CD4-positive, alpha-beta T cell (primary cell): ENCODE results near the gene GHR. TPM values are rescaled to one million over a fixed set of nuclear protein-coding genes. Genes with fewer than 3 reads are reported as not detected.

Experiments
- ATAC-seq: fragments of 200-7000 bp; cut with Tn5 transposase; one replicate; pipeline ENCODE4 v1.10.0; 2022; ENCODE audit warnings: mild to moderate bottlenecking; ENCODE audit not compliant: poor library complexity
- CTCF ChIA-PET: fragments of 350-600 bp; sonication (Branson Sonifier 250); formaldehyde crosslinking; loops from one replicate; lab custom pipeline; 2021; ENCODE audit warnings: antibody characterized with exemption, inconsistent platforms; lab: Charles Lee
- POLR2A ChIA-PET: fragments of 350-600 bp; sonication (Branson Sonifier 250); formaldehyde crosslinking; loops from one replicate; lab custom pipeline; 2021; ENCODE audit warnings: antibody characterized with exemption, inconsistent platforms; lab: Charles Lee
- DNase-seq, 14 experiments: peaks; one replicate each; pipeline ENCODE4 v3.0.0-alpha.2; 2013 to 2020; ENCODE audit warnings: mixed read lengths in 2 of 14
- H3K27ac ChIP-seq, 2 donors: one replicate each; pipeline versions ENCODE4 v1.5.1 to v1.7.0; 2013; ENCODE audit warnings: low read length in 2 of 2, low read depth in 1 of 2, mild to moderate bottlenecking in 1 of 2
- H3K27me3 ChIP-seq, 2 experiments: 1 replicate in 1 of 2; 2 replicates in 1 of 2; pipeline versions ENCODE4 v1.6.1 to v1.7.0; 2013; ENCODE audit warnings: low read length in 2 of 2, control low read depth in 1 of 2, mild to moderate bottlenecking in 1 of 2, moderate library complexity in 1 of 2; ENCODE audit not compliant: insufficient read depth in 2 of 2, control insufficient read depth in 1 of 2
- H3K36me3 ChIP-seq: one replicate; pipeline ENCODE4 v1.6.1; 2013; ENCODE audit warnings: low read length, control low read depth; ENCODE audit not compliant: insufficient read depth
- H3K4me1 ChIP-seq: one replicate; pipeline ENCODE4 v1.6.1; 2013; ENCODE audit warnings: low read length, control low read depth; ENCODE audit not compliant: insufficient read depth
- H3K4me3 ChIP-seq: one replicate; pipeline ENCODE4 v1.5.1; 2013; ENCODE audit warnings: mild to moderate bottlenecking, low read length, moderate library complexity
- H3K9me3 ChIP-seq, 2 experiments: 1 replicate in 1 of 2; 2 replicates in 1 of 2; pipeline versions ENCODE4 v1.6.1 to v1.7.0; 2013; ENCODE audit warnings: low read length in 2 of 2, mild to moderate bottlenecking in 2 of 2, control low read depth in 1 of 2, moderate library complexity in 1 of 2; ENCODE audit not compliant: control insufficient read depth in 1 of 2, insufficient read depth in 1 of 2
- H3K27ac Mint-ChIP-seq: one replicate; pipeline ENCODE4 v1.8.0; 2020; ENCODE audit warnings: mixed read lengths
- H3K27me3 Mint-ChIP-seq: one replicate; pipeline ENCODE4 v1.8.0; 2021; ENCODE audit warnings: mixed read lengths
- H3K36me3 Mint-ChIP-seq: one replicate; pipeline ENCODE4 v1.8.0; 2021; ENCODE audit warnings: low read depth, mixed read lengths
- H3K4me1 Mint-ChIP-seq: one replicate; pipeline ENCODE4 v1.8.0; 2021; ENCODE audit warnings: low read depth, mixed read lengths
- H3K4me3 Mint-ChIP-seq: one replicate; pipeline ENCODE4 v1.8.0; 2020; ENCODE audit warnings: mild to moderate bottlenecking, mixed read lengths
- H3K9me3 Mint-ChIP-seq: one replicate; pipeline ENCODE4 v1.8.0; 2020; ENCODE audit warnings: mixed read lengths
- CTCF ChIP-seq: fragments of 200-600 bp; IDR thresholded peaks from one replicate; pipeline ENCODE4 v1.8.0; 2022; ENCODE audit warnings: antibody characterized with exemption, mild to moderate bottlenecking
- intact Hi-C, 2 experiments: fragments of 100-400 bp; cut with DNase I in 1 of 2; cut with micrococcal nuclease in 1 of 2; formaldehyde crosslinking; loops; one replicate each; pipeline versions ENCODE4 v1.15.1 to v1.9.0; 2023 to 2025; cut with DNase I, micrococcal nuclease
- total RNA-seq, 174 experiments: library from RNA in 2 of 174; stranded (reverse) in 2 of 174; gene quantifications; one replicate each; pipeline ENCODE4 v1.2.3 and lab custom pipeline; 2021 to 2026

GHR gene
- total RNA-seq, 2 experiments from 2014 or later: not detected

GRCh38 chr5:42634575-42634974 lies 211.3 kb downstream of the GHR start:
- Histone ChIP-seq H3K27ac (no peak overlapping the region), H3K4me1 (no peaks in the 10 kb centered on the region), H3K36me3 (no peaks in the 10 kb centered on the region), H3K27me3 (no peaks in the 10 kb centered on the region), H3K4me3 (no peak overlapping the region), H3K9me3 (no peaks in the 10 kb centered on the region)
- no peaks in the 10 kb centered on the region for H3K9me3 Mint-ChIP-seq
- no peak overlapping the region for H3K4me3 Mint-ChIP-seq
- H3K36me3 Mint-ChIP-seq: no peaks in the 10 kb centered on the region
- DNase-seq (no peak), ATAC-seq (no peak)
- intact Hi-C loops: no loop called here
- ChIA-PET CTCF (no interaction called here), POLR2A (no interaction called here)
- no peaks in the 10 kb centered on the region for H3K4me1 Mint-ChIP-seq
- peaks cover 5% of the 10 kb centered on the region for H3K27me3 Mint-ChIP-seq
- no peak for TF ChIP-seq CTCF
- H3K27ac Mint-ChIP-seq: no peak overlapping the region

GRCh38 chr5:42636425-42636824 lies 213.2 kb downstream of the GHR start:
- DNase-seq (no peak), ATAC-seq (no peak)
- H3K4me3 ChIP-seq: no peak overlapping the region
- H3K36me3 ChIP-seq: no peaks in the 10 kb centered on the region
- H3K27ac ChIP-seq: no peak overlapping the region
- POLR2A ChIA-PET: no interaction called here
- H3K36me3 Mint-ChIP-seq: no peaks in the 10 kb centered on the region
- CTCF ChIA-PET: no interaction called here
- peaks cover 4 to 6% of the 10 kb centered on the region in 2 experiments for H3K27me3 ChIP-seq
- H3K27me3 Mint-ChIP-seq: peaks cover 13% of the 10 kb centered on the region
- H3K9me3 Mint-ChIP-seq: no peaks in the 10 kb centered on the region
- no peaks in the 10 kb centered on the region for H3K4me1 ChIP-seq
- H3K27ac Mint-ChIP-seq: no peak overlapping the region
- no peak overlapping the region for H3K4me3 Mint-ChIP-seq
- TF ChIP-seq CTCF: no peak
- intact Hi-C loops: no loop called here
- H3K4me1 Mint-ChIP-seq: no peaks in the 10 kb centered on the region
- H3K9me3 ChIP-seq: no peaks in the 10 kb centered on the region

GRCh38 chr5:42636946-42637345 lies 213.7 kb downstream of the GHR start:
- H3K4me3 ChIP-seq: no peak overlapping the region
- no peak for TF ChIP-seq CTCF
- intact Hi-C loops: no loop called here
- CTCF ChIA-PET: no interaction called here
- DNase-seq: no peak
- H3K27ac Mint-ChIP-seq: no peak overlapping the region
- no peaks in the 10 kb centered on the region for H3K36me3 ChIP-seq
- ATAC-seq: no peak
- no peaks in the 10 kb centered on the region for H3K36me3 Mint-ChIP-seq
- no peak overlapping the region for H3K4me3 Mint-ChIP-seq
- POLR2A ChIA-PET: no interaction called here
- H3K27ac ChIP-seq: no peak overlapping the region
- no peaks in the 10 kb centered on the region for H3K4me1 Mint-ChIP-seq
- H3K27me3 Mint-ChIP-seq: peaks cover 13% of the 10 kb centered on the region
- peaks cover 4 to 11% of the 10 kb centered on the region in 2 experiments for H3K27me3 ChIP-seq
- H3K9me3 ChIP-seq: no peaks in the 10 kb centered on the region
- no peaks in the 10 kb centered on the region for H3K9me3 Mint-ChIP-seq
- no peaks in the 10 kb centered on the region for H3K4me1 ChIP-seq
